GM12878 (cell line): Measurements from ENCODE around the gene ZMAT3. TPM values are rescaled to one million over a fixed set of nuclear protein-coding genes. Genes with fewer than 3 reads are reported as not detected.

Experiments
- ATAC-seq: fragments of 200-7000 bp; cut with Tn5 transposase; 3 replicates; pipeline ENCODE4 v1.9.1; 2020; ENCODE audit warnings: mild to moderate bottlenecking, moderate library complexity
- BruUV-seq: library from RNA; stranded (reverse); fragments of 400-500 nt; replicated peaks from 2 replicates; lab custom pipeline; 2021; lab: Mats Ljungman, UMichigan
- CTCF ChIA-PET: fragments of 300-600 bp; sonication (Branson Sonifier 250); formaldehyde crosslinking; extraction: SDS; loops from one replicate; lab custom pipeline; 2021; ENCODE audit warnings: inconsistent platforms; lab: Yijun Ruan, JAX
- POLR2A ChIA-PET: fragments of 350-600 bp; formaldehyde crosslinking; extraction: SDS; loops from one replicate; lab custom pipeline; 2021; ENCODE audit warnings: inconsistent platforms; lab: Charles Lee
- RAD21 ChIA-PET: fragments of 300-600 bp; sonication (Branson Sonifier 250); formaldehyde crosslinking; loops from one replicate; lab custom pipeline; 2023; ENCODE audit warnings: antibody characterized with exemption; ENCODE audit not compliant: unreplicated experiment; lab: Charles Lee
- SMC1A ChIA-PET: fragments of 300-600 bp; sonication (Branson Sonifier 250); formaldehyde crosslinking; loops from one replicate; lab custom pipeline; 2023; ENCODE audit not compliant: unreplicated experiment, uncharacterized antibody; lab: Charles Lee
- DNase-seq: peaks from one replicate; pipeline ENCODE4 v3.0.0-alpha.2; 2011; ENCODE audit warnings: low read depth, low spot score
- FAIRE-seq: peaks from 3 replicates; lab custom pipeline; 2011; peaks lifted over from hg19 to GRCh38; lab: Jason Lieb, UNC
- H2AFZ ChIP-seq: 2 replicates; pipeline ENCODE4 v1.6.0; 2011; ENCODE audit warnings: low read depth, low read length, control low read depth; ENCODE audit not compliant: control insufficient read depth
- H3K27ac ChIP-seq: 2 replicates; pipeline ENCODE4 v1.5.1; 2011; ENCODE audit warnings: control low read depth; ENCODE audit not compliant: control insufficient read depth, insufficient read depth
- H3K27me3 ChIP-seq, 2 experiments: replicated peaks in 1 of 2; 2 replicates each; pipeline versions ENCODE4 v1.6.0 to v1.6.1; 2011; ENCODE audit warnings: low read length in 1 of 2; ENCODE audit not compliant: control insufficient read depth in 2 of 2, insufficient read depth in 2 of 2
- H3K36me3 ChIP-seq, 2 experiments: 2 replicates each; pipeline ENCODE4 v1.5.1; 2011; ENCODE audit warnings: low read length in 1 of 2; ENCODE audit not compliant: control insufficient read depth in 2 of 2, insufficient read depth in 2 of 2
- H3K4me1 ChIP-seq: 2 replicates; pipeline ENCODE4 v1.6.1; 2011; ENCODE audit warnings: mild to moderate bottlenecking, low read length, moderate library complexity, mixed read lengths; ENCODE audit not compliant: control insufficient read depth, insufficient read depth
- H3K4me2 ChIP-seq: 2 replicates; pipeline ENCODE4 v1.6.0; 2011; ENCODE audit warnings: control low read depth; ENCODE audit not compliant: control insufficient read depth, insufficient read depth
- H3K4me3 ChIP-seq: fragments of 200-600 bp; sonication (generic); 2 replicates; pipeline ENCODE4 v1.5.1; 2016
- H3K79me2 ChIP-seq: 2 replicates; pipeline ENCODE4 v1.6.0; 2011; ENCODE audit warnings: low read length; ENCODE audit not compliant: control insufficient read depth, insufficient read depth
- H3K9ac ChIP-seq: 2 replicates; pipeline ENCODE4 v1.8.0; 2011; ENCODE audit warnings: low read length, control low read depth, mixed read lengths; ENCODE audit not compliant: control insufficient read depth, insufficient read depth
- H3K9me3 ChIP-seq: replicated peaks from 3 replicates; pipeline ENCODE4 v1.5.1; 2011; ENCODE audit warnings: mild to moderate bottlenecking, low read length; ENCODE audit not compliant: control insufficient read depth, insufficient read depth
- H4K20me1 ChIP-seq: 2 replicates; pipeline ENCODE4 v1.6.0; 2011; ENCODE audit not compliant: control insufficient read depth, insufficient read depth
- CBX5 ChIP-seq: sonication (generic); IDR thresholded peaks from 2 replicates; pipeline ENCODE4 v1.6.1; 2016; ENCODE audit warnings: low read depth, moderate library complexity, mild to moderate bottlenecking, inconsistent platforms
- FOS ChIP-seq: IDR thresholded peaks from 3 replicates; pipeline ENCODE4 v1.6.1; 2011; ENCODE audit warnings: borderline replicate concordance; ENCODE audit not compliant: insufficient read length; ENCODE audit errors: extremely low read depth
- GABPA ChIP-seq: IDR thresholded peaks from 2 replicates; pipeline ENCODE4 v1.6.1; 2014; ENCODE audit warnings: antibody characterized with exemption, low read depth, mild to moderate bottlenecking, inconsistent platforms
- GATAD2B ChIP-seq: fragments of 450-650 bp; conservative IDR thresholded peaks from 2 replicates; pipeline ENCODE4 v1.6.1; 2017; ENCODE audit warnings: low read depth, mild to moderate bottlenecking, moderate library complexity
- NFXL1 ChIP-seq: fragments of 450-650 bp; IDR thresholded peaks from 2 replicates; pipeline ENCODE4 v1.6.1; 2017; ENCODE audit warnings: antibody characterized with exemption, mild to moderate bottlenecking, borderline replicate concordance
- NRF1 ChIP-seq: conservative IDR thresholded peaks from 2 replicates; pipeline ENCODE4 v1.6.1; 2011; ENCODE audit warnings: mild to moderate bottlenecking, low read depth, low read length, improper control_type of control experiment
- PRDM15 ChIP-seq: fragments of 450-650 bp; formaldehyde crosslinking; IDR thresholded peaks from 2 replicates; pipeline ENCODE4 v1.4.0; 2020; ENCODE audit warnings: mild to moderate bottlenecking, moderate library complexity
- RAD51 ChIP-seq: fragments of 450-650 bp; IDR thresholded peaks from 2 replicates; pipeline ENCODE4 v1.6.1; 2016; ENCODE audit warnings: moderate library complexity, mild to moderate bottlenecking, inconsistent platforms
- RB1 ChIP-seq: fragments of 450-650 bp; formaldehyde crosslinking; IDR thresholded peaks from 2 replicates; pipeline ENCODE4 v1.6.1; 2017; ENCODE audit warnings: mild to moderate bottlenecking, borderline replicate concordance
- SMAD1 ChIP-seq: fragments of 450-650 bp; IDR thresholded peaks from 2 replicates; pipeline ENCODE4 v1.6.1; 2018; ENCODE audit warnings: mild to moderate bottlenecking, low read depth; ENCODE audit not compliant: partially characterized antibody
- SPI1 ChIP-seq: IDR thresholded peaks from 2 replicates; pipeline ENCODE4 v1.6.1; 2011; ENCODE audit warnings: low read depth, mild to moderate bottlenecking, low read length, moderate library complexity, borderline replicate concordance; ENCODE audit not compliant: insufficient read depth
- TCF7 ChIP-seq: IDR thresholded peaks from 2 replicates; pipeline ENCODE4 v1.6.1; 2014; ENCODE audit warnings: antibody characterized with exemption, borderline replicate concordance
- ZNF24 ChIP-seq: fragments of 450-650 bp; IDR thresholded peaks from 2 replicates; pipeline ENCODE4 v1.6.1; 2017; ENCODE audit warnings: antibody characterized with exemption, mild to moderate bottlenecking
- WGBS: methylation state at CpG from one replicate; pipeline ENCODE4 v1.1.6; 2016; ENCODE audit warnings: low lambda C conversion rate; ENCODE audit not compliant: insufficient replicate concordance, insufficient coverage; ENCODE audit errors: missing lambda C conversion rate; 5-methylcytosine and 5-hydroxymethylcytosine counted together
- in situ Hi-C: fragments of 300-500 bp; cut with MboI; formaldehyde crosslinking; loops from 9 replicates; pipeline ENCODE4 v1.14.3; 2018; ENCODE audit warnings: mixed read lengths
- intact Hi-C: fragments of 100-400 bp; cut with micrococcal nuclease; formaldehyde crosslinking; loops from one replicate; pipeline ENCODE4 v1.14.2; 2022; ENCODE audit not compliant: unreplicated experiment
- polyA plus RNA-seq, 11 experiments: library from polyadenylated mRNA; depleted of rRNA in 4 of 11; unstranded in 6 of 11; stranded (reverse) in 5 of 11; fragments of >200 nt; fragmentation: Nextera tagmentation in 4 of 11; fragmentation: Illumina TruSeq in 1 of 11; extraction: Ambion mirVana in 4 of 11; extraction: Trizol in 1 of 11; gene quantifications; 1 replicate in 1 of 11; 2 replicates in 10 of 11; pipeline versions ENCODE4 v1.2.1 to v1.2.3, GENCODE V29; 2011 to 2016; ENCODE audit warnings: inconsistent platforms in 2 of 11, missing spikeins in 2 of 11, low read depth in 1 of 11
- total RNA-seq, 4 experiments: library from RNA; depleted of rRNA in 3 of 4; stranded (reverse); fragments of >200 nt in 3 of 4; fragmentation: Illumina TruSeq in 1 of 4; extraction: Trizol in 1 of 4; gene quantifications; 2 replicates each; pipeline versions ENCODE4 v1.2.1 to v1.2.3, GENCODE V29; 2013 to 2021
- TF ChIP-seq, protein P1 (sequence below): fragments of 450-650 bp; IDR thresholded peaks from 2 replicates; pipeline ENCODE4 v1.6.1; 2017; ENCODE audit warnings: mild to moderate bottlenecking, low read depth, inconsistent platforms; ENCODE audit not compliant: poor library complexity, severe bottlenecking
- TF ChIP-seq, protein P2 (sequence below): fragments of 450-650 bp; IDR thresholded peaks from 2 replicates; pipeline ENCODE4 v1.6.1; 2017; ENCODE audit warnings: antibody characterized with exemption, mild to moderate bottlenecking, moderate library complexity

ZMAT3 gene
- total and polyA plus RNA-seq, 10 of the 15 experiments (the other 5 are each of a cell fraction or from before 2014, with no cell fraction given), result 6.2 to 55.9 (median 25.8) TPM

DNA sequence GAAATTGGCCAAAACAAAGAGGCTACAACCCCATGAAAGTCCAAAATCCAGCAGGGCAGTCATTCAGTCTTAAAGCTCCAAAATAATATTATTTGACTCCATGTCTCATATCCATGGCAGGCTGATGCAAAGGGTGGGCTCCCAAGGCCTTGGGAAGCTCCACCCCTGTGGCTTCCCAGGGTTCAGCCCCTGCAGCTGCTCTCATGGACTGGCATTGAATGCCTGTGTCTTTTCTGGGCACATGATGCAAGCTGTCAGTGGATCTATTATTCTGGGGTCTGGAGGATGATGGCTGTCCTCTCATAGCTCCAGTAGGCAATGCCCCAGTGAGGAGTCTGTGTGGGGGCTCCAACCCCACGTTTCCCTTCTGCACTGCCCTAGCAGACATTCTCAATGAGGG is 81.8 kb downstream of the ZMAT3 start (continued):
- TF ChIP-seq GATAD2B, result no peak
- TF ChIP-seq SMAD1, result no peak
- no peak for TF ChIP-seq SPI1

GRCh38 chr3:178987745-178988144 is 83.9 kb downstream of the ZMAT3 start:
- ATAC-seq, result no peak
- intact Hi-C loops, result no loop called here
- no peak for DNase-seq
- RAD21 ChIA-PET, result no interaction called here
- H4K20me1 ChIP-seq, result no peaks in the 10 kb centered on the region
- H3K36me3 ChIP-seq, result no peaks in the 10 kb centered on the region
- no peak overlapping the region for H2AFZ ChIP-seq
- no peaks in the 10 kb centered on the region for H3K27me3 ChIP-seq
- TF ChIP-seq NRF1 (no peak), ZNF24 (no peak), CBX5 (peak; percentile 99), TCF7 (no peak), PRDM15 (CRISPR knock-in tag) (no peak), NFXL1 (peak; percentile 88), GABPA (no peak), FOS (no peak), RB1 (no peak), RAD51 (no peak)
- TF ChIP-seq, protein P1, sequence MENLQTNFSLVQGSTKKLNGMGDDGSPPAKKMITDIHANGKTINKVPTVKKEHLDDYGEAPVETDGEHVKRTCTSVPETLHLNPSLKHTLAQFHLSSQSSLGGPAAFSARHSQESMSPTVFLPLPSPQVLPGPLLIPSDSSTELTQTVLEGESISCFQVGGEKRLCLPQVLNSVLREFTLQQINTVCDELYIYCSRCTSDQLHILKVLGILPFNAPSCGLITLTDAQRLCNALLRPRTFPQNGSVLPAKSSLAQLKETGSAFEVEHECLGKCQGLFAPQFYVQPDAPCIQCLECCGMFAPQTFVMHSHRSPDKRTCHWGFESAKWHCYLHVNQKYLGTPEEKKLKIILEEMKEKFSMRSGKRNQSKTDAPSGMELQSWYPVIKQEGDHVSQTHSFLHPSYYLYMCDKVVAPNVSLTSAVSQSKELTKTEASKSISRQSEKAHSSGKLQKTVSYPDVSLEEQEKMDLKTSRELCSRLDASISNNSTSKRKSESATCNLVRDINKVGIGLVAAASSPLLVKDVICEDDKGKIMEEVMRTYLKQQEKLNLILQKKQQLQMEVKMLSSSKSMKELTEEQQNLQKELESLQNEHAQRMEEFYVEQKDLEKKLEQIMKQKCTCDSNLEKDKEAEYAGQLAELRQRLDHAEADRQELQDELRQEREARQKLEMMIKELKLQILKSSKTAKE, result no peak
- TF ChIP-seq, protein P2, sequence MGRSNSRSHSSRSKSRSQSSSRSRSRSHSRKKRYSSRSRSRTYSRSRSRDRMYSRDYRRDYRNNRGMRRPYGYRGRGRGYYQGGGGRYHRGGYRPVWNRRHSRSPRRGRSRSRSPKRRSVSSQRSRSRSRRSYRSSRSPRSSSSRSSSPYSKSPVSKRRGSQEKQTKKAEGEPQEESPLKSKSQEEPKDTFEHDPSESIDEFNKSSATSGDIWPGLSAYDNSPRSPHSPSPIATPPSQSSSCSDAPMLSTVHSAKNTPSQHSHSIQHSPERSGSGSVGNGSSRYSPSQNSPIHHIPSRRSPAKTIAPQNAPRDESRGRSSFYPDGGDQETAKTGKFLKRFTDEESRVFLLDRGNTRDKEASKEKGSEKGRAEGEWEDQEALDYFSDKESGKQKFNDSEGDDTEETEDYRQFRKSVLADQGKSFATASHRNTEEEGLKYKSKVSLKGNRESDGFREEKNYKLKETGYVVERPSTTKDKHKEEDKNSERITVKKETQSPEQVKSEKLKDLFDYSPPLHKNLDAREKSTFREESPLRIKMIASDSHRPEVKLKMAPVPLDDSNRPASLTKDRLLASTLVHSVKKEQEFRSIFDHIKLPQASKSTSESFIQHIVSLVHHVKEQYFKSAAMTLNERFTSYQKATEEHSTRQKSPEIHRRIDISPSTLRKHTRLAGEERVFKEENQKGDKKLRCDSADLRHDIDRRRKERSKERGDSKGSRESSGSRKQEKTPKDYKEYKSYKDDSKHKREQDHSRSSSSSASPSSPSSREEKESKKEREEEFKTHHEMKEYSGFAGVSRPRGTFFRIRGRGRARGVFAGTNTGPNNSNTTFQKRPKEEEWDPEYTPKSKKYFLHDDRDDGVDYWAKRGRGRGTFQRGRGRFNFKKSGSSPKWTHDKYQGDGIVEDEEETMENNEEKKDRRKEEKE, result no peak
- TF ChIP-seq, all 136 proteins: peak for 2
- H3K4me3 ChIP-seq, result no peak overlapping the region
- SMC1A ChIA-PET, result no interaction called here
- POLR2A ChIA-PET, result no interaction called here
- no peak for FAIRE-seq
- H3K79me2 ChIP-seq, result no peaks in the 10 kb centered on the region
- WGBS, result 100% methylated on average over 1 of the region's 1 CpG
- H3K4me1 ChIP-seq, result no peaks in the 10 kb centered on the region
- H3K9ac ChIP-seq, result no peak overlapping the region
- CTCF ChIA-PET, result no interaction called here
- H3K27ac ChIP-seq, result no peak overlapping the region
- in situ Hi-C loops, result no loop called here
- no peak overlapping the region for H3K4me2 ChIP-seq
- H3K9me3 ChIP-seq, result peaks cover 21% of the 10 kb centered on the region
- BruUV-seq, result no TSS peak
